SU-DHL-6 (cell line): ENCODE measurements around the gene USP27X.

ENCODE experiments used
- CTCF ChIP-seq: fragments of 200-600 bp; sonication (generic); IDR thresholded peaks from one replicate; pipeline ENCODE4 v1.5.1; 2017; ENCODE audit warnings: antibody characterized with exemption, mild to moderate bottlenecking, low read length, moderate library complexity; ENCODE audit not compliant: insufficient read depth, poor library complexity, severe bottlenecking
- EZH2phosphoT487 ChIP-seq: fragments of 200-600 bp; sonication (generic), shearing (Covaris generic); conservative IDR thresholded peaks from 2 replicates; pipeline ENCODE4 v1.6.1; 2018; ENCODE audit warnings: mild to moderate bottlenecking, antibody characterized with exemption, low read length, moderate library complexity, mixed read lengths

GRCh38 chrX:49912861-49913260 is 33.6 kb downstream of the USP27X start:
- TF ChIP-seq CTCF, result no peak
- TF ChIP-seq EZH2phosphoT487, result no peak
